ENCODE measurements around the gene LIPG.

DNA sequence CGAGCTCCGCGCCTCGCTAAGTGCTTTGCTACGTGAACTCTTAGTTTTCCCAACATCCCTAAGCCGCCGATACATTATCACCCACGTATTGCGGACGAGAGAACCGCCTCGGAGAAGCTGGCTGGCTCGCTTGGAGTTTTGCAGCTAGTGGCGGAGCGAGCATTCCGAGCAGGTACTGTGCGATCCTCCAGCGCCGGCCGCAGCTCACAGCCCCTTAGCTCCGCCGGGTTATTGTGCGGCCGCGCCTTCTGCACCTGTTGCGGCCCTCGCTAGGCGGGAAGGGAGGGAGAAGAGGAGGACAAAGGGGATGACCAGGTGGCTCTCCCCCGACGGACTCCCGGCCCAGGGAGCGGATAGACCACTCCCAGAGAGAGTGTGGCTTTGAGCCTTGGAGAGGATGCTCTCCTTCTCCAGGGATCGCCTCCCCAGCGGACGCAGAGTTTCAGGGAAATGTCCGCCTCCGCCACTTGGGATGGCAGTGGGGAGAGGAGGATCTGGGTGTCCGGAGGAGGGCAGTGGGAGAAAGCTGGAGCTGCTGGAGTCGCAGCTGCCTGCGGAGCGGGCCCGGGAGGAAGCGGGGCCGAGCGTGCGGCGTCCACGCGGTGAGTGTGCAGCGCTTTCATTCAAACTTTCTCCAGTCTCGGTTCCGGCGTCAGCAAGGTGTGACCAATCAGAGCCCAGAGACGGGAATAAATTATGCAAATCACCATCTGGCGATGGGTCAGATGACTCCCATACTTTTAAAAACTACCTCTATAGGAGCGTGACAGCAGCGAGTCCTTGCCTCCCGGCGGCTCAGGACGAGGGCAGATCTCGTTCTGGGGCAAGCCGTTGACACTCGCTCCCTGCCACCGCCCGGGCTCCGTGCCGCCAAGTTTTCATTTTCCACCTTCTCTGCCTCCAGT lies at the start of gene LIPG:
- TF ChIP-seq, protein P1, sequence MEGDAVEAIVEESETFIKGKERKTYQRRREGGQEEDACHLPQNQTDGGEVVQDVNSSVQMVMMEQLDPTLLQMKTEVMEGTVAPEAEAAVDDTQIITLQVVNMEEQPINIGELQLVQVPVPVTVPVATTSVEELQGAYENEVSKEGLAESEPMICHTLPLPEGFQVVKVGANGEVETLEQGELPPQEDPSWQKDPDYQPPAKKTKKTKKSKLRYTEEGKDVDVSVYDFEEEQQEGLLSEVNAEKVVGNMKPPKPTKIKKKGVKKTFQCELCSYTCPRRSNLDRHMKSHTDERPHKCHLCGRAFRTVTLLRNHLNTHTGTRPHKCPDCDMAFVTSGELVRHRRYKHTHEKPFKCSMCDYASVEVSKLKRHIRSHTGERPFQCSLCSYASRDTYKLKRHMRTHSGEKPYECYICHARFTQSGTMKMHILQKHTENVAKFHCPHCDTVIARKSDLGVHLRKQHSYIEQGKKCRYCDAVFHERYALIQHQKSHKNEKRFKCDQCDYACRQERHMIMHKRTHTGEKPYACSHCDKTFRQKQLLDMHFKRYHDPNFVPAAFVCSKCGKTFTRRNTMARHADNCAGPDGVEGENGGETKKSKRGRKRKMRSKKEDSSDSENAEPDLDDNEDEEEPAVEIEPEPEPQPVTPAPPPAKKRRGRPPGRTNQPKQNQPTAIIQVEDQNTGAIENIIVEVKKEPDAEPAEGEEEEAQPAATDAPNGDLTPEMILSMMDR (optimal IDR thresholded peaks at IDR 0.05 in 1 of 3, IDR thresholded peaks at IDR 0.05 in 1 of 3, conservative IDR thresholded peaks at IDR 0.05 in 1 of 3; ENCODE audit: extremely low read depth in 1 of 3, insufficient read depth in 2 of 3, low read length in 3 of 3), result no peak
- TF ChIP-seq EZH2 (IDR thresholded peaks at IDR 0.05; ENCODE audit: low read length), result no peak

All from keratinocyte (primary cell).